AG04450 (cell line): ENCODE measurements around the gene NKX2-4. TPM values are rescaled to one million over a fixed set of nuclear protein-coding genes. Genes with fewer than 3 reads are reported as not detected.

Source experiments
- CTCF ChIA-PET: fragments of 300-600, 350-600 bp; formaldehyde crosslinking; extraction: SDS; loops from one replicate; lab custom pipeline; 2022; ENCODE audit warnings: antibody characterized with exemption, inconsistent platforms; lab: Charles Lee
- POLR2A ChIA-PET: fragments of 350-600 bp; formaldehyde crosslinking; extraction: SDS; loops from one replicate; lab custom pipeline; 2021; ENCODE audit warnings: antibody characterized with exemption, inconsistent platforms; lab: Yijun Ruan, JAX
- DNase-seq: peaks from one replicate; pipeline ENCODE4 v3.0.0-alpha.2; 2011; ENCODE audit warnings: low read depth, low spot score
- H3K27ac ChIP-seq: one replicate; pipeline ENCODE4 v1.5.1; 2012; ENCODE audit warnings: low read depth, low read length, control low read depth
- H3K27me3 ChIP-seq: one replicate; pipeline ENCODE4 v1.6.0; 2012; ENCODE audit warnings: low read length; ENCODE audit not compliant: control insufficient read depth, insufficient read depth
- H3K4me3 ChIP-seq: 2 replicates; pipeline ENCODE4 v1.5.1; 2011; ENCODE audit warnings: mild to moderate bottlenecking, low read depth, low read length, control low read depth
- H3K9me3 ChIP-seq: 2 replicates; pipeline ENCODE4 v1.5.1; 2012; ENCODE audit warnings: low read length; ENCODE audit not compliant: control insufficient read depth, insufficient read depth
- polyA plus RNA-seq: library from polyadenylated mRNA; depleted of rRNA; stranded (reverse); fragments of >200 nt; gene quantifications from 2 replicates; pipeline ENCODE4 v1.2.3, GENCODE V29; 2011
- TF ChIP-seq, protein P1 (sequence below): IDR thresholded peaks from 2 replicates; pipeline ENCODE4 v1.5.1; 2011; ENCODE audit warnings: low read depth, low read length, control low read depth, inconsistent platforms

The NKX2-4 gene
- polyA plus RNA-seq, 1 experiment, result not detected

DNA sequence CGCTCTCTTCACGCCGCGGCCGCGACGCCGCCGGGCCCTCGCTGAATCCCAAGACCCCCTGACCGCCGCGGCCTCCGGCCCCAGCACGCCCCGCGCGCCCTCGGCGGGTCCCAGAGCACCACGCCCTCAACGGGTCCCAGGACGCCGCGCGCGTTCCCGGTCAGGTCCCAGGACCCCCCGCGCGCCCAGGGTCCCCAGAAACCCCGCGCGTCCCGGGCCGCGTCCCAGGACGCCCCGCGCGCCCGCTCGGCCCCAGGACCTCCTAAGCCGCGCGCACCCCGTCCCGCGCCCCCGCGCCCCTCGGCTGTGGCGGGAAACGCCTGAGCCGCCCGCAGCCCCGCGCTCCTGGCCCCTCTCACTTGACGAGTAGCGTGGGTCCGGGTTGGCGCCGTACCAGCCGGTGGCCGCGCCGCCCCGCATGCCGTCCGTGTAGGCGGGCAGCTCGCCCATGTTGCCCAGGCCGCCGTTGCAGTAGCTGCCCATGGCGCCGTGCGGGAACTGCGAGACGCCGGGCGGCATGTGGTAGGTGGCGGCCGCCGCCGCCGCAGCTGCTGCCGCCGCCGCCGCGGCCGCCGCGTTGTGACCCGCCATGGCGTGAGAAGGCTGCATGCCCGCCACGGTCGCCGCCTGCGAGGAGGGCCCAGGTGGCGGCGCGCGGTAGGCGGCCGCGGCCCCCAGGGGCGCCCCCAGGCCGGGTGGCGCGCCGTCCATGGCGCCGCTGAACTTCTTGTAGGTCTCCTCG is 556 bp downstream of the NKX2-4 start:
- peaks cover 64% of the 10 kb centered on the region for H3K27me3 ChIP-seq
- no peak for DNase-seq
- H3K27ac ChIP-seq, result no peak overlapping the region
- CTCF ChIA-PET, result interaction anchor here (1.2 kb wide), 1 partner anchor 161 kb away, joined by 5 read pairs; no protein-coding TSS in a partner anchor
- TF ChIP-seq, protein P1, sequence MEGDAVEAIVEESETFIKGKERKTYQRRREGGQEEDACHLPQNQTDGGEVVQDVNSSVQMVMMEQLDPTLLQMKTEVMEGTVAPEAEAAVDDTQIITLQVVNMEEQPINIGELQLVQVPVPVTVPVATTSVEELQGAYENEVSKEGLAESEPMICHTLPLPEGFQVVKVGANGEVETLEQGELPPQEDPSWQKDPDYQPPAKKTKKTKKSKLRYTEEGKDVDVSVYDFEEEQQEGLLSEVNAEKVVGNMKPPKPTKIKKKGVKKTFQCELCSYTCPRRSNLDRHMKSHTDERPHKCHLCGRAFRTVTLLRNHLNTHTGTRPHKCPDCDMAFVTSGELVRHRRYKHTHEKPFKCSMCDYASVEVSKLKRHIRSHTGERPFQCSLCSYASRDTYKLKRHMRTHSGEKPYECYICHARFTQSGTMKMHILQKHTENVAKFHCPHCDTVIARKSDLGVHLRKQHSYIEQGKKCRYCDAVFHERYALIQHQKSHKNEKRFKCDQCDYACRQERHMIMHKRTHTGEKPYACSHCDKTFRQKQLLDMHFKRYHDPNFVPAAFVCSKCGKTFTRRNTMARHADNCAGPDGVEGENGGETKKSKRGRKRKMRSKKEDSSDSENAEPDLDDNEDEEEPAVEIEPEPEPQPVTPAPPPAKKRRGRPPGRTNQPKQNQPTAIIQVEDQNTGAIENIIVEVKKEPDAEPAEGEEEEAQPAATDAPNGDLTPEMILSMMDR, result no peak
- POLR2A ChIA-PET, result interaction anchor here (0.6 kb wide), 1 partner anchor 205 kb away, joined by 3 read pairs; no protein-coding TSS in a partner anchor
- no peaks in the 10 kb centered on the region; the same call in 1 of the 2 replicates for H3K9me3 ChIP-seq
- H3K4me3 ChIP-seq, result no peak overlapping the region

DNA sequence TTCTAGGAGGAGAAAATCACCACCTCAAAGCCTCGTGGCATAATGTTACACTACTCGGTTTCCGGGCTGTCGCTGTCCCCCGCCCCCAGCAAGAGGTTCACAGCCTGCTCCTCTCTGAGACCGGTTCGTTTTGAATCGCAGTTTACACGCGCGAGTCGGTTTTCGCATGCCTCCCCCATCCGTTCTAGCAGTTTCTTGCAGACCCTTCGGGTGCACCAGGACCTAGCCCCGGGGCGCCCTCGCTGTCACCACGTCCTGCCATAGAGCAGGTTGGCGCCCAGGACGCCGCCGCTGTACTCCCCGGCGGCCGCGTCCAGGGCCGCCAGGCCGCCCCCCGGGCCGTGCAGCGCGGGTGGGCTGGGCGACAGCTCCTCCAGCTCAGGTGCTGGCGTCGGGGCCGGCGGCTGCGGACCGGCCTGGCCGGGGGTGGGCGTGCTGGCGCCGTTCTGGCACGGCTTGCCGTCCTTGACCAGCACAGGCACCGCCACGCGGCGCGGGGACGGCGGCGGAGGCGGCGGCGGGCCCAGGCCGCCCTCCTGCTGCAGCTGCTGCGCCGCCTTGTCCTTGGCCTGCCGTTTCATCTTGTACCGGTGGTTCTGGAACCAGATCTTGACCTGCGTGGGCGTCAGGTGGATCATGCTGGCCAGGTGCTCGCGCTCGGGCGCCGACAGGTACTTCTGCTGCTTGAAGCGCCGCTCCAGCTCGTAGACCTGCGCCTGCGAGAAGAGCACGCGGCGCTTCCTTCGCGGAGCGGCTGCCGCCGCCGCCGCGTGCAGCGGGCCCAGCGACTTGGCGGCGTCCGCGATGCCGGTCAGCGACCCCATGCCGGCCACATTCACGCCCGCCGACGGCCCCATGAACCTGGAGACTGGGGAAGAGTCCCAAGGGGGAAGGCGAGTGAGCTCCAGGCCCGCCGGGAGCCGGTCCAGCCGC is 1.4 kb downstream of the NKX2-4 start:
- H3K27ac ChIP-seq, result no peak overlapping the region
- CTCF ChIA-PET, result interaction anchor here (1.2 to 2.7 kb wide), 2 partner anchors 160 kb away, joined by 5 to 16 read pairs; no protein-coding TSS in a partner anchor
- DNase-seq, result no peak
- H3K27me3 ChIP-seq, result peaks cover 68% of the 10 kb centered on the region
- H3K9me3 ChIP-seq, result no peaks in the 10 kb centered on the region; the same call in 1 of the 2 replicates
- TF ChIP-seq, protein P1, result no peak
- no peak overlapping the region for H3K4me3 ChIP-seq
- POLR2A ChIA-PET, result interaction anchor here (1.3 kb wide), 1 partner anchor 93 kb away, joined by 3 read pairs; the partner anchor contains the start of gene XRN2

DNA sequence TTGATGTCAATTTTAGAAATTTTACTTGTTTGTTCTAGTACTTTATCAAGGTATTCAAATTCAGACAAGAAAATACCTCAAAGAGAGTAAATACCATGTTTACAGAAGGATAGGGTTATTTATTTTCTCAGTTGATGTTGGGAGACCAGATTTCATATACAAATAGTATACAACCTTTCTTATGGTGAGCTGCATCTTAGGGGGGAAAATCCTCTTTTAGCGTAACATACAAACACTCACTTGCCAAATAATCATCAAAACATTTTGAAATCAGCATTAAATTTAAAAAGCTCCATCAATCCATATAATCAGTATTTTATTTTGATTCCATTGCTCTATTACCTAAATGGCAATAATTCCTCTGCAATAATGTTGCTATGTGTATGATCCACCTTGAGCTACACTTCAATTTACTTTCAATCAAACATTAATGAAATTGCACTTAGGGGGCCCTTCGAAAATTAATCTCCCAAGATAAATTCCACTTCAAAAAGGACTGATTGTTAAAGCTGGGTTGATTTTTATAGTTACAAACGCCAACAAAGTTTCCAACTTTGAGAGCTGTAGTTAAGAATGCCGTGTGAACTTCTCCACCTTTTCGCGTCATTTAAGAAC is 2.2 kb downstream of the NKX2-4 start:
- Histone ChIP-seq H3K9me3 (no peaks in the 10 kb centered on the region; the same call in 1 of the 2 replicates), H3K4me3 (no peak overlapping the region), H3K27me3 (peaks cover 64% of the 10 kb centered on the region), H3K27ac (no peak overlapping the region)
- no peak for DNase-seq
- CTCF ChIA-PET, result interaction anchor here (2.7 kb wide), 1 partner anchor 160 kb away, joined by 16 read pairs; no protein-coding TSS in a partner anchor
- POLR2A ChIA-PET, result interaction anchor here (1.3 kb wide), 1 partner anchor 92 kb away, joined by 3 read pairs; the partner anchor contains the start of gene XRN2
- TF ChIP-seq, protein P1, result no peak

DNA sequence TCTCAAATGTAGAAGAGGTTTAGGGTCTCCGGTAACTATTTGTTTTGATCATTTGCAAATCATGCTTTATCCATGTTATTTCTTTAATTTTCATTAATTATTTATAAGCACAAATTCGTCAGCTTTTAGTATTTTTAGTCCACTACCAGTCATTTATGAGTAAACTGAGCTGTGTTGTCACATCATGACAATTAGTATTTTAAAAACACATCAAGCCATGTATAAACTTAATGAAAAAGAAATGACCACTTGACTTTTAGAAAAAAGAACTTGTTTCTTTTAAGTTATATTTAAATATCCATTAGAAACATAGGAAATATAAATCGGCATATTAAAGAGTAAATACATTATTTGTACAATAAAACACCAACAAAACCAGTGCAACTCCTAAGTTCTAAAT is 2.8 kb downstream of the NKX2-4 start:
- H3K27me3 ChIP-seq, result peaks cover 64% of the 10 kb centered on the region
- no peak overlapping the region for H3K27ac ChIP-seq
- H3K9me3 ChIP-seq, result no peaks in the 10 kb centered on the region; the same call in 1 of the 2 replicates
- CTCF ChIA-PET, result interaction anchor here (0.5 to 2.7 kb wide), 2 partner anchors 12 to 159 kb away, joined by 3 to 16 read pairs; no protein-coding TSS in a partner anchor
- TF ChIP-seq, protein P1, result no peak
- DNase-seq, result no peak
- no peak overlapping the region for H3K4me3 ChIP-seq
- POLR2A ChIA-PET, result no interaction called here
